Measurements from ENCODE around the gene TRAF4. TPM values are rescaled to one million over a fixed set of nuclear protein-coding genes. Genes with fewer than 3 reads are reported as not detected.
"Not testable (repeated sequence)": the region's sequence is repeated elsewhere in the genome, so short reads cannot be mapped to it uniquely, and the experiment has no call there.

TRAF4 gene
- total and polyA plus RNA-seq, 9 of the 15 experiments (the other 6 are each of a cell fraction or from before 2014, with no cell fraction given) = 2.4 to 147 (median 72.4) TPM

DNA sequence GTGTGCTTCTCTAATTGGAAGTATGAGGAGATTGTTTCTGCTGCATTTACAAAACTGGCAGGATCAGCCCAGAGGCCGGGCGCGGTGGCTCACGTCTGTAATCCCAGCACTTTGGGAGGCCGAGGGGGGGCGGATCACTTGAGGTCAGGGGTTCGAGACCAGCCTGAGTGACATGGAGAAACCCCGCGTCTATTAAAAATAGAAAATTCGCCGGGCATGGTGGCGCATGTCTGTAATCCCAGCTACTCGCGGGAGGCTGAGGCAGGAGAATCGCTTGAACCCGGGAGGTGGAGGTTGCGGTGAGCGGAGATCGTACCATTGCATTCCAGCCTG lies 22.8 kb upstream of the TRAF4 start:
- BruUV-seq (replicated peaks); FAIRE-seq; ATAC-seq; in situ Hi-C loops (cut with MboI); H3K9me3 ChIP-seq (replicated peaks; ENCODE audit: control insufficient read depth, insufficient read depth, low read depth, low read length); H3K9me1 ChIP-seq (ENCODE audit: control insufficient read depth, insufficient read depth, low read length); H3K27me3 ChIP-seq (ENCODE audit: control insufficient read depth in 2 of 2, insufficient read depth in 2 of 2, low read length in 2 of 2); H2AFZ ChIP-seq (ENCODE audit: low read depth, low read length): not testable (repeated sequence)
- Histone ChIP-seq H3K4me1 (replicated peaks in 1 of 2; ENCODE audit: control insufficient read depth in 2 of 2, insufficient read depth in 2 of 2, low read length in 2 of 2) (peaks cover 46 to 53% of the 10 kb centered on the region in 2 experiments), H3K4me2 (ENCODE audit: insufficient read depth, low read length) (peak overlapping the region; percentile 96), H3K4me3 (peak overlapping the region; percentile 75), H3K36me3 (ENCODE audit: control insufficient read depth, insufficient read depth, low read length) (peaks cover 56% of the 10 kb centered on the region), H4K20me1 (replicated peaks; ENCODE audit: control insufficient read depth, insufficient read depth, low read length) (peaks cover 48% of the 10 kb centered on the region), H3K79me2 (ENCODE audit: control insufficient read depth, insufficient read depth, low read length) (peaks cover 71% of the 10 kb centered on the region), H3K27ac (ENCODE audit: extremely low read depth, low read depth, low read length) (peak overlapping the region; percentile 95), H3K9ac (ENCODE audit: insufficient read depth in 1 of 2, low read depth in 2 of 2, low read length in 2 of 2) (peak overlapping the region; percentile 97 to 100)
- DNase-seq (ENCODE audit: extremely low read depth in 1 of 4, low spot score in 3 of 4) = peak in 1 of 4 experiments; percentile 48
- ChIA-PET POLR2A (interaction anchor here (0.6 to 11.1 kb wide), 12 partner anchors 11 to 144 kb away, joined by 3 to 367 read pairs (median 4); partner anchors contain the start of genes ALDOC, PROCA1 and TRAF4), CTCF (ENCODE audit: low intra/inter-chr PET ratio) (interaction anchor here (1.2 to 2.1 kb wide), 2 partner anchors 29 to 31 kb away, joined by 3 to 10 read pairs; no protein-coding TSS in a partner anchor)
- TF ChIP-seq RBBP5 (IDR thresholded peaks at IDR 0.05; ENCODE audit: borderline replicate concordance, insufficient read depth, low read length, poor library complexity, severe bottlenecking) (peak; percentile 47), BCOR (IDR thresholded peaks at IDR 0.05) (0 out of 2 replicates have a peak, but pooled peaks have one; percentile 29), POLR2G (IDR thresholded peaks at IDR 0.05; ENCODE audit: low read depth, low read length) (peak; percentile 58; the same call in 1 of the 2 replicates), TAF7 (tag; IDR thresholded peaks at IDR 0.05) (0 out of 2 replicates have a peak, but pooled peaks have one; percentile 9), POLR2B (IDR thresholded peaks at IDR 0.05; ENCODE audit: low read depth, partially characterized antibody) (peak; percentile 12)
- TF ChIP-seq, protein P1, sequence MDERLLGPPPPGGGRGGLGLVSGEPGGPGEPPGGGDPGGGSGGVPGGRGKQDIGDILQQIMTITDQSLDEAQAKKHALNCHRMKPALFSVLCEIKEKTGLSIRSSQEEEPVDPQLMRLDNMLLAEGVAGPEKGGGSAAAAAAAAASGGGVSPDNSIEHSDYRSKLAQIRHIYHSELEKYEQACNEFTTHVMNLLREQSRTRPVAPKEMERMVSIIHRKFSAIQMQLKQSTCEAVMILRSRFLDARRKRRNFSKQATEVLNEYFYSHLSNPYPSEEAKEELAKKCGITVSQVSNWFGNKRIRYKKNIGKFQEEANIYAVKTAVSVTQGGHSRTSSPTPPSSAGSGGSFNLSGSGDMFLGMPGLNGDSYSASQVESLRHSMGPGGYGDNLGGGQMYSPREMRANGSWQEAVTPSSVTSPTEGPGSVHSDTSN (CRISPR knock-in tag; IDR thresholded peaks at IDR 0.05; ENCODE audit: low read depth) = not testable (repeated sequence)
- TF ChIP-seq, protein P1 (tag; conservative IDR thresholded peaks at IDR 0.05; ENCODE audit: low read depth) = 0 out of 2 replicates have a peak, but pooled peaks have one; percentile 3
- TF ChIP-seq, protein P2, sequence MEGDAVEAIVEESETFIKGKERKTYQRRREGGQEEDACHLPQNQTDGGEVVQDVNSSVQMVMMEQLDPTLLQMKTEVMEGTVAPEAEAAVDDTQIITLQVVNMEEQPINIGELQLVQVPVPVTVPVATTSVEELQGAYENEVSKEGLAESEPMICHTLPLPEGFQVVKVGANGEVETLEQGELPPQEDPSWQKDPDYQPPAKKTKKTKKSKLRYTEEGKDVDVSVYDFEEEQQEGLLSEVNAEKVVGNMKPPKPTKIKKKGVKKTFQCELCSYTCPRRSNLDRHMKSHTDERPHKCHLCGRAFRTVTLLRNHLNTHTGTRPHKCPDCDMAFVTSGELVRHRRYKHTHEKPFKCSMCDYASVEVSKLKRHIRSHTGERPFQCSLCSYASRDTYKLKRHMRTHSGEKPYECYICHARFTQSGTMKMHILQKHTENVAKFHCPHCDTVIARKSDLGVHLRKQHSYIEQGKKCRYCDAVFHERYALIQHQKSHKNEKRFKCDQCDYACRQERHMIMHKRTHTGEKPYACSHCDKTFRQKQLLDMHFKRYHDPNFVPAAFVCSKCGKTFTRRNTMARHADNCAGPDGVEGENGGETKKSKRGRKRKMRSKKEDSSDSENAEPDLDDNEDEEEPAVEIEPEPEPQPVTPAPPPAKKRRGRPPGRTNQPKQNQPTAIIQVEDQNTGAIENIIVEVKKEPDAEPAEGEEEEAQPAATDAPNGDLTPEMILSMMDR (IDR thresholded peaks at IDR 0.05 in 2 of 3, conservative IDR thresholded peaks at IDR 0.05 in 1 of 3; ENCODE audit: insufficient read depth in 2 of 3, low read depth in 1 of 3, low read length in 3 of 3) = 0 out of 6 replicates have a peak, but pooled peaks of 1 of the 3 experiments have one; percentile 16
- WGBS (ENCODE audit: insufficient coverage, low coverage, missing lambda C conversion rate) = 1% methylated on average over 19 of the region's 19 CpGs
- intact Hi-C loops (cut with micrococcal nuclease) = loop anchor here (10.0 kb wide), 1 partner anchor 394 kb away; no protein-coding TSS in a partner anchor

All from K562 (cell line).